K562 (cell line): ENCODE measurements around the gene ATPAF2. TPM values are rescaled to one million over a fixed set of nuclear protein-coding genes. Genes with fewer than 3 reads are reported as not detected.

Source experiments
- DIDO1 ChIP-seq: fragments of 450-650 bp; IDR thresholded peaks from 2 replicates; pipeline ENCODE4 v1.6.1; 2016; ENCODE audit warnings: low read depth, missing biosample characterization, missing genetic modification characterization
- DNMT1 ChIP-seq: fragments of 450-650 bp; IDR thresholded peaks from 2 replicates; pipeline ENCODE4 v1.6.1; 2016; ENCODE audit warnings: antibody characterized with exemption, mild to moderate bottlenecking
- ELK3 ChIP-seq: fragments of 450-650 bp; formaldehyde crosslinking; IDR thresholded peaks from 2 replicates; pipeline ENCODE4 v1.4.0; 2020; ENCODE audit warnings: mild to moderate bottlenecking
- FOXA1 ChIP-seq: fragments of 450-650 bp; IDR thresholded peaks from 2 replicates; pipeline ENCODE4 v1.6.1; 2016; ENCODE audit warnings: mild to moderate bottlenecking, borderline replicate concordance
- HDAC8 ChIP-seq: fragments of 450-650 bp; IDR thresholded peaks from 2 replicates; pipeline ENCODE4 v1.6.1; 2016; ENCODE audit warnings: mild to moderate bottlenecking, missing genetic modification characterization, moderate library complexity, missing compliant biosample characterization
- HNRNPL ChIP-seq: fragments of 200-400 bp; formaldehyde crosslinking; IDR thresholded peaks from 2 replicates; pipeline ENCODE4 v1.6.1; 2017; ENCODE audit warnings: low read depth, mild to moderate bottlenecking, low read length
- IRF2 ChIP-seq: sonication (generic); formaldehyde crosslinking; IDR thresholded peaks from 2 replicates; pipeline ENCODE4 v1.8.1; 2022; ENCODE audit warnings: mild to moderate bottlenecking, missing genetic modification reagents
- MTF1 ChIP-seq: fragments of 250-450 bp; sonication (Bioruptor Pico); IDR thresholded peaks from 2 replicates; pipeline ENCODE4 v1.9.0; 2021; ENCODE audit warnings: moderate library complexity, mild to moderate bottlenecking, inconsistent platforms, borderline replicate concordance
- POLR2AphosphoS2 ChIP-seq: IDR thresholded peaks from 2 replicates; pipeline ENCODE4 v1.6.1; 2012; ENCODE audit warnings: low read length, improper control_type of control experiment
- POLR3A ChIP-seq: IDR thresholded peaks from 2 replicates; pipeline ENCODE4 v1.6.1; 2011; ENCODE audit warnings: borderline replicate concordance, mild to moderate bottlenecking, moderate library complexity; ENCODE audit not compliant: insufficient read length, insufficient read depth; ENCODE audit errors: extremely low read depth
- SAFB ChIP-seq: fragments of 200-400 bp; formaldehyde crosslinking; IDR thresholded peaks from 2 replicates; pipeline ENCODE4 v1.6.1; 2017; ENCODE audit warnings: low read depth, low read length, borderline replicate concordance
- SIRT6 ChIP-seq: IDR thresholded peaks from one replicate; pipeline ENCODE4 v1.6.1; 2012; ENCODE audit warnings: low read depth, mild to moderate bottlenecking, control low read depth, inconsistent platforms, low read length, moderate library complexity
- SLC30A9 ChIP-seq: fragments of 250-450 bp; sonication (Bioruptor Pico); IDR thresholded peaks from 2 replicates; pipeline ENCODE4 v1.8.0; 2022; ENCODE audit warnings: mild to moderate bottlenecking, moderate library complexity
- TAF15 ChIP-seq: fragments of 200-400 bp; formaldehyde crosslinking; IDR thresholded peaks from 2 replicates; pipeline ENCODE4 v1.6.1; 2017; ENCODE audit warnings: mild to moderate bottlenecking, low read depth, low read length, moderate library complexity
- TEAD2 ChIP-seq: fragments of 450-650 bp; IDR thresholded peaks from 2 replicates; pipeline ENCODE4 v1.6.1; 2016; ENCODE audit warnings: missing genetic modification characterization, control low read depth, missing compliant biosample characterization
- TFAM ChIP-seq: fragments of 250-450 bp; sonication (Bioruptor Pico); conservative IDR thresholded peaks from 2 replicates; pipeline ENCODE4 v1.5.0; 2021; ENCODE audit warnings: mild to moderate bottlenecking, moderate library complexity
- ZNF184 ChIP-seq: sonication (generic); formaldehyde crosslinking; IDR thresholded peaks from 2 replicates; pipeline ENCODE4 v1.5.0; 2020; ENCODE audit warnings: missing genetic modification reagents
- ZNF263 ChIP-seq: sonication (generic); formaldehyde crosslinking; IDR thresholded peaks from 2 replicates; pipeline ENCODE4 v1.8.0; 2022; ENCODE audit warnings: mild to moderate bottlenecking, missing genetic modification reagents, borderline replicate concordance
- ZNF431 ChIP-seq: sonication (generic); formaldehyde crosslinking; IDR thresholded peaks from 2 replicates; pipeline ENCODE4 v1.8.0; 2022; ENCODE audit warnings: mild to moderate bottlenecking, missing genetic modification reagents
- ZSCAN29 ChIP-seq: fragments of 450-650 bp; IDR thresholded peaks from 2 replicates; pipeline ENCODE4 v1.6.1; 2017
- polyA plus RNA-seq, 8 experiments: library from polyadenylated mRNA; depleted of rRNA in 4 of 8; stranded (reverse) in 5 of 8; unstranded in 3 of 8; fragments of >200 nt; fragmentation: Nextera tagmentation in 2 of 8; fragmentation: Illumina TruSeq in 1 of 8; extraction: Ambion mirVana in 2 of 8; extraction: Trizol in 1 of 8; gene quantifications; 2 replicates each; pipeline versions ENCODE4 v1.2.1 to v1.2.3, GENCODE V29; 2011 to 2014; ENCODE audit warnings: inconsistent platforms in 1 of 8, missing spikeins in 1 of 8
- total RNA-seq, 7 experiments: library from RNA; depleted of rRNA in 6 of 7; stranded (reverse); fragments of >200 nt in 6 of 7; fragmentation: Illumina TruSeq in 2 of 7; extraction: Trizol in 2 of 7; gene quantifications; 2 replicates each; pipeline versions ENCODE4 v1.2.1 to v1.2.3, GENCODE V29; 2011 to 2021; ENCODE audit warnings: low replicate concordance in 1 of 7
- TF ChIP-seq, protein P1 (sequence below): fragments of 250-450 bp; sonication (Bioruptor Pico); IDR thresholded peaks from 2 replicates; pipeline ENCODE4 v1.5.1; 2021; ENCODE audit warnings: mild to moderate bottlenecking
- TF ChIP-seq, protein P2 (sequence below): fragments of 250-450 bp; sonication (Bioruptor Pico); IDR thresholded peaks from 2 replicates; pipeline ENCODE4 v1.8.0; 2021; ENCODE audit warnings: moderate library complexity, mild to moderate bottlenecking, inconsistent platforms
- TF ChIP-seq, protein P3 (sequence below): sonication (generic); formaldehyde crosslinking; IDR thresholded peaks from 2 replicates; pipeline ENCODE4 v1.8.1; 2023; ENCODE audit warnings: mild to moderate bottlenecking, missing genetic modification reagents

ATPAF2 gene
- total and polyA plus RNA-seq, 9 of the 15 experiments (the other 6 are each of a cell fraction or from before 2014, with no cell fraction given) = 2.1 to 19.2 (median 11.3) TPM

- TF ChIP-seq, protein P1, sequence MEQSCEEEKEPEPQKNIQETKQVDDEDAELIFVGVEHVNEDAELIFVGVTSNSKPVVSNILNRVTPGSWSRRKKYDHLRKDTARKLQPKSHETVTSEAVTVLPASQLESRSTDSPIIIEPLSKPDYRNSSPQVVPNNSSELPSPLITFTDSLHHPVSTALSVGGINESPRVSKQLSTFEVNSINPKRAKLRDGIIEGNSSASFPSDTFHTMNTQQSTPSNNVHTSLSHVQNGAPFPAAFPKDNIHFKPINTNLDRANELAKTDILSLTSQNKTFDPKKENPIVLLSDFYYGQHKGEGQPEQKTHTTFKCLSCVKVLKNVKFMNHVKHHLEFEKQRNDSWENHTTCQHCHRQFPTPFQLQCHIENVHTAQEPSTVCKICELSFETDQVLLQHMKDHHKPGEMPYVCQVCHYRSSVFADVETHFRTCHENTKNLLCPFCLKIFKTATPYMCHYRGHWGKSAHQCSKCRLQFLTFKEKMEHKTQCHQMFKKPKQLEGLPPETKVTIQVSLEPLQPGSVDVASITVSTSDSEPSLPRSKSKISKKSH (CRISPR knock-in tag) = no peak
- no peak for TF ChIP-seq DNMT1
- 0 out of 2 replicates have a peak, but pooled peaks have one; percentile 57 for TF ChIP-seq HNRNPL
- no peak for TF ChIP-seq ZNF431 (CRISPR knock-in tag)
- no peak for TF ChIP-seq ZNF184 (CRISPR knock-in tag)
- TF ChIP-seq SIRT6 = no peak
- TF ChIP-seq ZSCAN29 = no peak
- no peak for TF ChIP-seq POLR2AphosphoS2
- no peak for TF ChIP-seq TFAM
- no peak for TF ChIP-seq SAFB
- TF ChIP-seq DIDO1 = peak; percentile 77
- TF ChIP-seq IRF2 = no peak
- TF ChIP-seq ZNF263 (CRISPR knock-in tag) = no peak
- no peak for TF ChIP-seq SLC30A9
- TF ChIP-seq, protein P2, sequence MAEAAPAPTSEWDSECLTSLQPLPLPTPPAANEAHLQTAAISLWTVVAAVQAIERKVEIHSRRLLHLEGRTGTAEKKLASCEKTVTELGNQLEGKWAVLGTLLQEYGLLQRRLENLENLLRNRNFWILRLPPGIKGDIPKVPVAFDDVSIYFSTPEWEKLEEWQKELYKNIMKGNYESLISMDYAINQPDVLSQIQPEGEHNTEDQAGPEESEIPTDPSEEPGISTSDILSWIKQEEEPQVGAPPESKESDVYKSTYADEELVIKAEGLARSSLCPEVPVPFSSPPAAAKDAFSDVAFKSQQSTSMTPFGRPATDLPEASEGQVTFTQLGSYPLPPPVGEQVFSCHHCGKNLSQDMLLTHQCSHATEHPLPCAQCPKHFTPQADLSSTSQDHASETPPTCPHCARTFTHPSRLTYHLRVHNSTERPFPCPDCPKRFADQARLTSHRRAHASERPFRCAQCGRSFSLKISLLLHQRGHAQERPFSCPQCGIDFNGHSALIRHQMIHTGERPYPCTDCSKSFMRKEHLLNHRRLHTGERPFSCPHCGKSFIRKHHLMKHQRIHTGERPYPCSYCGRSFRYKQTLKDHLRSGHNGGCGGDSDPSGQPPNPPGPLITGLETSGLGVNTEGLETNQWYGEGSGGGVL (CRISPR knock-in tag) = no peak
- no peak for TF ChIP-seq TAF15
- no peak for TF ChIP-seq FOXA1
- TF ChIP-seq ELK3 (CRISPR knock-in tag) = no peak
- TF ChIP-seq, protein P3, sequence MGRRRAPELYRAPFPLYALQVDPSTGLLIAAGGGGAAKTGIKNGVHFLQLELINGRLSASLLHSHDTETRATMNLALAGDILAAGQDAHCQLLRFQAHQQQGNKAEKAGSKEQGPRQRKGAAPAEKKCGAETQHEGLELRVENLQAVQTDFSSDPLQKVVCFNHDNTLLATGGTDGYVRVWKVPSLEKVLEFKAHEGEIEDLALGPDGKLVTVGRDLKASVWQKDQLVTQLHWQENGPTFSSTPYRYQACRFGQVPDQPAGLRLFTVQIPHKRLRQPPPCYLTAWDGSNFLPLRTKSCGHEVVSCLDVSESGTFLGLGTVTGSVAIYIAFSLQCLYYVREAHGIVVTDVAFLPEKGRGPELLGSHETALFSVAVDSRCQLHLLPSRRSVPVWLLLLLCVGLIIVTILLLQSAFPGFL (CRISPR knock-in tag) = peak; percentile 83; the same call in 1 of the 2 replicates
- TF ChIP-seq TEAD2 = no peak
- no peak for TF ChIP-seq MTF1 (CRISPR knock-in tag)
- TF ChIP-seq HDAC8 = no peak
- TF ChIP-seq POLR3A = no peak
Measured at GRCh38 chr17:18087610-18088491, 48.9 kb upstream of the ATPAF2 start, which contains the start of gene DRG2 (continued).
